Neural cell (in vitro differentiated cells): ENCODE results near the gene FCN1. TPM values are rescaled to one million over a fixed set of nuclear protein-coding genes. Genes with fewer than 3 reads are reported as not detected.

Experiments used
- H2AFZ ChIP-seq: fragments of 200-600, 300-800 bp; sonication (generic), shearing (Covaris generic); 2 replicates; pipeline ENCODE4 v1.6.0; 2014; ENCODE audit warnings: low read depth, mild to moderate bottlenecking, antibody characterized with exemption, low read length, moderate library complexity
- H3F3A ChIP-seq: fragments of 200-600 bp; shearing (Covaris generic); 2 replicates; pipeline ENCODE4 v1.6.1; 2016; ENCODE audit warnings: mild to moderate bottlenecking, moderate library complexity, mixed read lengths, antibody characterized with exemption, low read length; ENCODE audit not compliant: insufficient read depth, poor library complexity, severe bottlenecking
- H3K27ac ChIP-seq: fragments of 200-600, 300-800 bp; sonication (generic), shearing (Covaris generic); 2 replicates; pipeline ENCODE4 v1.5.1; 2014; ENCODE audit warnings: mild to moderate bottlenecking, low read length, moderate library complexity
- H3K27me3 ChIP-seq: fragments of 300-800, 200-600 bp; sonication (generic), shearing (Covaris generic); 2 replicates; pipeline ENCODE4 v1.6.0; 2014; ENCODE audit warnings: mild to moderate bottlenecking, low read depth, low read length, moderate library complexity; ENCODE audit not compliant: insufficient read depth
- H3K36me3 ChIP-seq: fragments of 300-800, 200-600 bp; sonication (generic), shearing (Covaris generic); 2 replicates; pipeline ENCODE4 v1.5.1; 2014; ENCODE audit warnings: mild to moderate bottlenecking, antibody characterized with exemption, low read length, moderate library complexity; ENCODE audit not compliant: insufficient read depth
- H3K4me2 ChIP-seq: fragments of 300-800, 200-600 bp; sonication (generic), shearing (Covaris generic); 2 replicates; pipeline ENCODE4 v1.6.0; 2014; ENCODE audit warnings: mild to moderate bottlenecking, low read length
- H3K4me3 ChIP-seq: fragments of 300-800, 200-600 bp; sonication (generic), shearing (Covaris generic); 2 replicates; pipeline ENCODE4 v1.5.1; 2014; ENCODE audit warnings: mild to moderate bottlenecking, low read length, moderate library complexity
- H3K79me2 ChIP-seq: fragments of 200-600 bp; shearing (Covaris generic); replicated peaks from 2 replicates; pipeline ENCODE4 v1.6.0; 2014; ENCODE audit warnings: mild to moderate bottlenecking, low read length, moderate library complexity; ENCODE audit not compliant: insufficient read depth
- H3K9ac ChIP-seq: fragments of 300-800, 200-600 bp; sonication (generic), shearing (Covaris generic); 2 replicates; pipeline ENCODE4 v1.6.1; 2016; ENCODE audit warnings: mild to moderate bottlenecking, low read length, mixed read lengths
- H3K9me2 ChIP-seq: fragments of 200-600 bp; shearing (Covaris generic); 2 replicates; pipeline ENCODE4 v1.6.1; 2016; ENCODE audit warnings: mild to moderate bottlenecking, low read length, mixed read lengths; ENCODE audit not compliant: insufficient read depth
- H3K9me3 ChIP-seq: fragments of 200-600, 300-800 bp; sonication (generic), shearing (Covaris generic); 2 replicates; pipeline ENCODE4 v1.6.1; 2016; ENCODE audit warnings: mild to moderate bottlenecking, mixed run types, low read length, moderate library complexity, mixed read lengths
- H4K20me1 ChIP-seq: fragments of 200-600 bp; shearing (Covaris generic); 2 replicates; pipeline ENCODE4 v1.6.1; 2016; ENCODE audit warnings: mild to moderate bottlenecking, mixed run types; ENCODE audit not compliant: insufficient read depth
- EP300 ChIP-seq: fragments of 450-650 bp; conservative IDR thresholded peaks from 2 replicates; pipeline ENCODE4 v1.6.1; 2014; ENCODE audit warnings: antibody characterized with exemption, mild to moderate bottlenecking, moderate library complexity; ENCODE audit not compliant: poor library complexity, severe bottlenecking
- EZH2 ChIP-seq: fragments of 200-600, 300-800 bp; shearing (Covaris generic), sonication (generic); IDR thresholded peaks from 2 replicates; pipeline ENCODE4 v1.6.1; 2014; ENCODE audit warnings: antibody characterized with exemption, low read length, borderline replicate concordance, mild to moderate bottlenecking; ENCODE audit not compliant: insufficient read depth, poor library complexity, severe bottlenecking
- MXI1 ChIP-seq: fragments of 450-650 bp; conservative IDR thresholded peaks from 2 replicates; pipeline ENCODE4 v1.6.1; 2014; ENCODE audit warnings: antibody characterized with exemption, mild to moderate bottlenecking; ENCODE audit not compliant: poor library complexity, severe bottlenecking
- POLR2AphosphoS5 ChIP-seq: IDR thresholded peaks from 2 replicates; pipeline ENCODE4 v1.6.1; 2012
- RAD21 ChIP-seq: fragments of 450-650 bp; conservative IDR thresholded peaks from 2 replicates; pipeline ENCODE4 v1.6.1; 2014; ENCODE audit warnings: antibody characterized with exemption, mild to moderate bottlenecking, moderate library complexity
- SMC3 ChIP-seq: fragments of 450-650 bp; conservative IDR thresholded peaks from 2 replicates; pipeline ENCODE4 v1.6.1; 2014; ENCODE audit warnings: antibody characterized with exemption, mild to moderate bottlenecking, moderate library complexity; ENCODE audit not compliant: poor library complexity
- TAF1 ChIP-seq: IDR thresholded peaks from 2 replicates; pipeline ENCODE4 v1.6.1; 2012; ENCODE audit warnings: low read depth
- polyA plus RNA-seq: library from polyadenylated mRNA; depleted of rRNA; stranded (reverse); fragments of >200 nt; gene quantifications from 2 replicates; pipeline ENCODE4 v1.2.3, GENCODE V29; 2014
- TF ChIP-seq, protein P1 (sequence below): fragments of 450-650 bp; IDR thresholded peaks from 2 replicates; pipeline ENCODE4 v1.5.1; 2014; ENCODE audit warnings: antibody characterized with exemption, mild to moderate bottlenecking, moderate library complexity; ENCODE audit not compliant: poor library complexity, severe bottlenecking
- TF ChIP-seq, protein P2 (sequence below): IDR thresholded peaks from 2 replicates; pipeline ENCODE4 v1.6.1; 2012; ENCODE audit warnings: borderline replicate concordance

FCN1 gene
- polyA plus RNA-seq, 1 donor from 2014 or later, result not detected

DNA sequence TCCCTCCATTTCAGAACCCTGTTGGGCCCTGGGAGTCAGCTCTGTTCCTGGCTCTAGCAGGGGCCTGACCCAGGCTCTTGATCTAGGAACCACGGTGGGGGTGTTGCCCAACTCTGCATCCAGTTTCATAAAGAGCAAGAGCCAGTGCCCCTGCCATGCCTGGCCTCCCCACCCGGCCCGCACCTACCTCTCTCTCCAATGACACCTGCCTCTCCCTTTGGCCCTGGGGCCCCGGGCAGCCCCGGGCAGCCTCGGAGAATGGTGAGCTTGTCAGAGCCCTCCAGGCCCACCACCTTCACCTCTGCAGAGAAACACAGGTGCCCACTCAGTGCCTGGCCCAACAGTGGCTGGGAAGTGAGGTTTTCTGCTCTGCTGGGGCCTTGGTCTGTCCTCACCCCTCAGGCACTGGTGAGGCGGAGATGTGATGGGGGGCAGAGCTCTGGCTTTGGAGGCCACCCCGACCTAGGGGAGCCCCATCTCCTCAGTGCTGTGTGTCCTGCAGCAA is 1.5 kb downstream of the FCN1 start:
- no peak overlapping the region for H2AFZ ChIP-seq
- H3K27me3 ChIP-seq, result no peaks in the 10 kb centered on the region
- H3K4me2 ChIP-seq, result no peak overlapping the region
- H3K4me3 ChIP-seq, result no peak overlapping the region
- H3K9ac ChIP-seq, result no peak overlapping the region
- no peaks in the 10 kb centered on the region for H3K9me2 ChIP-seq
- H3K36me3 ChIP-seq, result no peaks in the 10 kb centered on the region
- no peaks in the 10 kb centered on the region for H3F3A ChIP-seq
- TF ChIP-seq EP300, result no peak
- TF ChIP-seq, protein P1, sequence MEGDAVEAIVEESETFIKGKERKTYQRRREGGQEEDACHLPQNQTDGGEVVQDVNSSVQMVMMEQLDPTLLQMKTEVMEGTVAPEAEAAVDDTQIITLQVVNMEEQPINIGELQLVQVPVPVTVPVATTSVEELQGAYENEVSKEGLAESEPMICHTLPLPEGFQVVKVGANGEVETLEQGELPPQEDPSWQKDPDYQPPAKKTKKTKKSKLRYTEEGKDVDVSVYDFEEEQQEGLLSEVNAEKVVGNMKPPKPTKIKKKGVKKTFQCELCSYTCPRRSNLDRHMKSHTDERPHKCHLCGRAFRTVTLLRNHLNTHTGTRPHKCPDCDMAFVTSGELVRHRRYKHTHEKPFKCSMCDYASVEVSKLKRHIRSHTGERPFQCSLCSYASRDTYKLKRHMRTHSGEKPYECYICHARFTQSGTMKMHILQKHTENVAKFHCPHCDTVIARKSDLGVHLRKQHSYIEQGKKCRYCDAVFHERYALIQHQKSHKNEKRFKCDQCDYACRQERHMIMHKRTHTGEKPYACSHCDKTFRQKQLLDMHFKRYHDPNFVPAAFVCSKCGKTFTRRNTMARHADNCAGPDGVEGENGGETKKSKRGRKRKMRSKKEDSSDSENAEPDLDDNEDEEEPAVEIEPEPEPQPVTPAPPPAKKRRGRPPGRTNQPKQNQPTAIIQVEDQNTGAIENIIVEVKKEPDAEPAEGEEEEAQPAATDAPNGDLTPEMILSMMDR, result no peak
- TF ChIP-seq MXI1, result no peak
- TF ChIP-seq SMC3, result no peak
- TF ChIP-seq, protein P2, sequence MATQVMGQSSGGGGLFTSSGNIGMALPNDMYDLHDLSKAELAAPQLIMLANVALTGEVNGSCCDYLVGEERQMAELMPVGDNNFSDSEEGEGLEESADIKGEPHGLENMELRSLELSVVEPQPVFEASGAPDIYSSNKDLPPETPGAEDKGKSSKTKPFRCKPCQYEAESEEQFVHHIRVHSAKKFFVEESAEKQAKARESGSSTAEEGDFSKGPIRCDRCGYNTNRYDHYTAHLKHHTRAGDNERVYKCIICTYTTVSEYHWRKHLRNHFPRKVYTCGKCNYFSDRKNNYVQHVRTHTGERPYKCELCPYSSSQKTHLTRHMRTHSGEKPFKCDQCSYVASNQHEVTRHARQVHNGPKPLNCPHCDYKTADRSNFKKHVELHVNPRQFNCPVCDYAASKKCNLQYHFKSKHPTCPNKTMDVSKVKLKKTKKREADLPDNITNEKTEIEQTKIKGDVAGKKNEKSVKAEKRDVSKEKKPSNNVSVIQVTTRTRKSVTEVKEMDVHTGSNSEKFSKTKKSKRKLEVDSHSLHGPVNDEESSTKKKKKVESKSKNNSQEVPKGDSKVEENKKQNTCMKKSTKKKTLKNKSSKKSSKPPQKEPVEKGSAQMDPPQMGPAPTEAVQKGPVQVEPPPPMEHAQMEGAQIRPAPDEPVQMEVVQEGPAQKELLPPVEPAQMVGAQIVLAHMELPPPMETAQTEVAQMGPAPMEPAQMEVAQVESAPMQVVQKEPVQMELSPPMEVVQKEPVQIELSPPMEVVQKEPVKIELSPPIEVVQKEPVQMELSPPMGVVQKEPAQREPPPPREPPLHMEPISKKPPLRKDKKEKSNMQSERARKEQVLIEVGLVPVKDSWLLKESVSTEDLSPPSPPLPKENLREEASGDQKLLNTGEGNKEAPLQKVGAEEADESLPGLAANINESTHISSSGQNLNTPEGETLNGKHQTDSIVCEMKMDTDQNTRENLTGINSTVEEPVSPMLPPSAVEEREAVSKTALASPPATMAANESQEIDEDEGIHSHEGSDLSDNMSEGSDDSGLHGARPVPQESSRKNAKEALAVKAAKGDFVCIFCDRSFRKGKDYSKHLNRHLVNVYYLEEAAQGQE, result no peak
- TF ChIP-seq TAF1, result no peak
- TF ChIP-seq RAD21, result no peak
- TF ChIP-seq EZH2, result no peak
- TF ChIP-seq POLR2AphosphoS5, result no peak
- H4K20me1 ChIP-seq, result no peaks in the 10 kb centered on the region
- H3K27ac ChIP-seq, result no peak overlapping the region
- no peaks in the 10 kb centered on the region for H3K79me2 ChIP-seq
- no peaks in the 10 kb centered on the region for H3K9me3 ChIP-seq

DNA sequence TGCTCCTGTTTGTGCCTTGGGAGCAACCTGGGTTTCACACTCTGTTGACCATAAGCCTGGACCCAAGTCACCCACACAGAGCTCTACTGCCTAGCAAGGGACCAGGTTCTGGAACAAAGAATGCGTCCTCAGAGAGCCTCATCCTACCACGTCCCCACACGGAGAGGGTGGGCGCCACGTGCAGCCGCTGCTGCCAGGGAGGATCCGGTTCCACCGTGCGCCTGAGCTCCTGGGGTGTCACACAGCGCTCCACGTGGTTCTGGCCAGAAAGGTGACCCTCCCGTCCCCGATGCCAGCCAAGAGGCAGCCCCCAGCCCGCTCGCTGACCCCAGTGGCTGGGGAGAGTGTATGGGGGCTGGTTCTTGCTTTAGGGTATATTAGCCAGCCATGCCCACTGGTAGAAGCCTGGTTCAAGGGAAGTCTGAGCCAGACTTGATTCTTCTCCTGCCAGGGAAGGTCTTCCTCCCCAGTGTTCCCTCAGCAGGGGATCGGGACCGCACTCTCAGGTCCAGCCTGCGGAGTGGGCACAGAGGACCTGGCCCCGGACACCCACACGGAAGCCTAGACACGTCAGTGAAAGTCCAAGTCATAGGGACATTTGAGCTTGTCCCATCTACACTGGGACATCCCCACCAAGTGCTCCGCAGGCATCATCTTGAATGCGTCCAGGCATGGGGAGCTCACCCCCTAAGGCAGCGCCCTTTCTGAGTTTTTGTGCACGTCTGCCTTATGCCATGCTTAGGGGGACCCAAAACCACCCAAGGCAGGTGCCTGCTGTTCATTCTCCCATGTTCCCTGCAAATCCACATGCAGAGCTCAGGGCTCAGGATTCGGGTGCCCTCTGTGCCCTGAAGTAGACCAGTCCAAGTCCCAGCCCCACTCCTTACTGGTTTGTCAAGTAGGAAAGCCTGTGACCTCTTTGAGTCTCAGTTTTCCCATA is 2.4 kb downstream of the FCN1 start:
- Histone ChIP-seq H3K4me2 (no peak overlapping the region), H4K20me1 (no peaks in the 10 kb centered on the region), H3K4me3 (no peak overlapping the region), H3K27ac (no peak overlapping the region), H3K9me3 (no peaks in the 10 kb centered on the region), H2AFZ (no peak overlapping the region), H3K9ac (no peak overlapping the region), H3K79me2 (no peaks in the 10 kb centered on the region), H3F3A (no peaks in the 10 kb centered on the region), H3K27me3 (no peaks in the 10 kb centered on the region), H3K36me3 (no peaks in the 10 kb centered on the region), H3K9me2 (no peaks in the 10 kb centered on the region)
- TF ChIP-seq EP300 (no peak), POLR2AphosphoS5 (no peak), RAD21 (no peak)
